Measurements from ENCODE around the gene LAMA3.

- TF ChIP-seq CTCF (IDR thresholded peaks at IDR 0.05) (no peak), POLR2A (IDR thresholded peaks at IDR 0.05) (no peak)
Observed at GRCh38 chr18:23883277-23883790, 194.1 kb downstream of the LAMA3 start.
